Kidney (tissue), 14 donors: ENCODE results near the gene TBC1D10A. TPM values are rescaled to one million over a fixed set of nuclear protein-coding genes. Genes with fewer than 3 reads are reported as not detected.

Experiments used
- DNase-seq, 5 donors: peaks; one replicate each; pipeline ENCODE4 v3.0.0-alpha.2; 2013 to 2020
- FAIRE-seq: peaks from 2 replicates; lab custom pipeline; 2012; peaks lifted over from hg19 to GRCh38; lab: Jason Lieb, UNC
- H3K27ac ChIP-seq, 2 donors: one replicate each; pipeline ENCODE4 v1.7.0; 2013; ENCODE audit warnings: low read depth in 2 of 2, low read length in 2 of 2, inconsistent platforms in 1 of 2
- H3K27me3 ChIP-seq: one replicate; pipeline ENCODE4 v1.7.1; 2013; ENCODE audit warnings: low read length, inconsistent platforms; ENCODE audit not compliant: control insufficient read depth, insufficient read depth
- H3K36me3 ChIP-seq, 3 donors: one replicate each; pipeline versions ENCODE4 v1.7.0 to v1.7.1; 2013; ENCODE audit warnings: low read length in 3 of 3, control low read depth in 1 of 3, inconsistent platforms in 1 of 3; ENCODE audit not compliant: insufficient read depth in 3 of 3, control insufficient read depth in 2 of 3
- H3K4me1 ChIP-seq, 3 donors: one replicate each; pipeline versions ENCODE4 v1.7.0 to v1.7.1; 2013; ENCODE audit warnings: low read length in 3 of 3, inconsistent platforms in 1 of 3, low read depth in 1 of 3; ENCODE audit not compliant: control insufficient read depth in 2 of 3, insufficient read depth in 2 of 3
- H3K4me3 ChIP-seq, 3 donors: one replicate each; pipeline versions ENCODE4 v1.7.0 to v1.8.1; 2013; ENCODE audit warnings: low read length in 3 of 3, control low read depth in 1 of 3, inconsistent platforms in 1 of 3
- H3K9ac ChIP-seq, 3 donors: one replicate each; pipeline versions ENCODE4 v1.7.0 to v1.7.1; 2013; ENCODE audit warnings: low read length in 3 of 3, control low read depth in 1 of 3, inconsistent platforms in 1 of 3
- H3K9me3 ChIP-seq, 3 donors: one replicate each; pipeline versions ENCODE4 v1.7.0 to v1.7.1; 2013; ENCODE audit warnings: low read length in 3 of 3, control low read depth in 1 of 3, inconsistent platforms in 1 of 3; ENCODE audit not compliant: control insufficient read depth in 2 of 3, insufficient read depth in 1 of 3
- CTCF ChIP-seq: IDR thresholded peaks from 3 replicates; pipeline ENCODE4 v1.5.1; 2012; ENCODE audit warnings: mild to moderate bottlenecking, moderate library complexity, borderline replicate concordance; ENCODE audit not compliant: insufficient read depth; ENCODE audit errors: extremely low read depth
- intact Hi-C: fragments of 100-400 bp; cut with DNase I; formaldehyde crosslinking; loops from one replicate; pipeline ENCODE4 v1.11.1; 2022
- polyA plus RNA-seq: library from polyadenylated mRNA; stranded (reverse); fragments of 350-450 nt; fragmentation: Illumina TruSeq; extraction: RNeasy Lipid Tissue Mini Kit (QIAGEN cat#74804); gene quantifications from one replicate; pipeline ENCODE4 v1.2.3, GENCODE V29; 2014; ENCODE audit warnings: low read depth, low replicate concordance; ENCODE audit not compliant: insufficient read depth
- total RNA-seq: library from RNA; stranded (reverse); fragmentation: NEBNext Ultra II Directional; extraction: Animal tissue kit (Norgen Biotek cat#: 25700); gene quantifications from one replicate; pipeline ENCODE4 v1.2.1, GENCODE V29; 2021
- donor health status: control.
- donor health status: control.
- donor health status: control.
- donor health status: control.
- donor health status: control.
- donor health status: DM: yes; HTN: yes; CAD: no.
- donor health status: Normal renal cell carcinoma (clear cell type).

TBC1D10A gene
- total and polyA plus RNA-seq, 2 donors from 2014 or later, result 31.0 to 34.5 TPM

- H3K4me3 ChIP-seq, result peak overlapping the region in 2 of 3 donors; percentile 80 to 86
- FAIRE-seq, result no peak
Measured at GRCh38 chr22:30324014-30324730, 2.6 kb downstream of the TBC1D10A start.

GRCh38 chr22:30323246-30323645 is 3.5 kb downstream of the TBC1D10A start:
- FAIRE-seq (no peak), DNase-seq (no peak)
- Histone ChIP-seq H3K4me3 (no peak overlapping the region), H3K27me3 (no peaks in the 10 kb centered on the region), H3K27ac (peak overlapping the region in 1 of 2 donors; percentile 12), H3K36me3 (peaks cover 2 to 9% (median 7%) of the 10 kb centered on the region in 3 donors), H3K9ac (no peak overlapping the region), H3K9me3 (no peaks in the 10 kb centered on the region), H3K4me1 (peaks cover 0 to 58% (median 57%) of the 10 kb centered on the region in 3 donors)
- intact Hi-C loops, result no loop called here
- TF ChIP-seq CTCF, result no peak

More at GRCh38 chr22:30324014-30324730, 2.6 kb downstream of the TBC1D10A start:
- H3K9ac ChIP-seq, result peak overlapping the region in 1 of 3 donors; percentile 74
- H3K9me3 ChIP-seq, result no peaks in the 10 kb centered on the region
- peaks cover 0 to 52% (median 48%) of the 10 kb centered on the region in 3 donors for H3K4me1 ChIP-seq
- intact Hi-C loops, result no loop called here
- peaks cover 2 to 9% (median 7%) of the 10 kb centered on the region in 3 donors for H3K36me3 ChIP-seq
- H3K27me3 ChIP-seq, result no peaks in the 10 kb centered on the region
- no peak for DNase-seq
- TF ChIP-seq CTCF, result no peak
- peak overlapping the region; percentile 51 to 88 for H3K27ac ChIP-seq

- H3K9ac ChIP-seq, result no peak overlapping the region
- no peaks in the 10 kb centered on the region for H3K9me3 ChIP-seq
- H3K36me3 ChIP-seq, result peaks cover 2 to 9% (median 7%) of the 10 kb centered on the region in 3 donors
- FAIRE-seq (no peak), DNase-seq (no peak)
- H3K4me3 ChIP-seq, result no peak overlapping the region
- no peaks in the 10 kb centered on the region for H3K27me3 ChIP-seq
- peak overlapping the region in 1 of 2 donors; percentile 50 for H3K27ac ChIP-seq
- H3K4me1 ChIP-seq, result peaks cover 0 to 66% (median 56%) of the 10 kb centered on the region in 3 donors
- TF ChIP-seq CTCF, result no peak
- intact Hi-C loops, result no loop called here
Measured at GRCh38 chr22:30321461-30321860, 5.3 kb downstream of the TBC1D10A start.
